ENCODE data around the gene KRTAP12-1. TPM values are rescaled to one million over a fixed set of nuclear protein-coding genes. Genes with fewer than 3 reads are reported as not detected.
A peak's percentile ranks its signal among the peaks of the same experiment; 100 is the strongest.

The KRTAP12-1 gene
- total and polyA plus RNA-seq, 2 donors (not counting 1 experiment from before 2014, with no cell fraction given), result not detected

- Histone ChIP-seq H3K36me3 (ENCODE audit: control insufficient read depth, insufficient read depth, low read length) (no peaks in the 10 kb centered on the region), H2AFZ (ENCODE audit: low read length) (no peak overlapping the region), H3K9ac (ENCODE audit: insufficient read depth, low read length) (no peak overlapping the region), H3K4me1 (ENCODE audit: control insufficient read depth, extremely low read depth, insufficient read depth, low read length) (no peaks in the 10 kb centered on the region), H4K20me1 (ENCODE audit: control insufficient read depth, extremely low read depth, insufficient read depth, low read length) (no peaks in the 10 kb centered on the region), H3K4me3 (replicated peaks in 1 of 4; ENCODE audit: control extremely low read depth in 1 of 4, insufficient read depth in 1 of 4, low read depth in 3 of 4, low read length in 4 of 4) (no peak overlapping the region), H3K27me3 (ENCODE audit: control insufficient read depth, insufficient read depth, low read length) (peaks cover 17% of the 10 kb centered on the region), H3K79me2 (ENCODE audit: control insufficient read depth, insufficient read depth, low read length) (no peaks in the 10 kb centered on the region), H3K27ac (ENCODE audit: insufficient read depth, low read length) (no peak overlapping the region), H3K9me3 (ENCODE audit: control insufficient read depth, insufficient read depth, low read depth, low read length) (no peaks in the 10 kb centered on the region), H3K4me2 (ENCODE audit: extremely low read depth, insufficient read depth, low read length) (no peak overlapping the region)
- peak in 1 of 2 donors; percentile 19 for DNase-seq (ENCODE audit: low read depth in 2 of 2)
- TF ChIP-seq, protein P1, sequence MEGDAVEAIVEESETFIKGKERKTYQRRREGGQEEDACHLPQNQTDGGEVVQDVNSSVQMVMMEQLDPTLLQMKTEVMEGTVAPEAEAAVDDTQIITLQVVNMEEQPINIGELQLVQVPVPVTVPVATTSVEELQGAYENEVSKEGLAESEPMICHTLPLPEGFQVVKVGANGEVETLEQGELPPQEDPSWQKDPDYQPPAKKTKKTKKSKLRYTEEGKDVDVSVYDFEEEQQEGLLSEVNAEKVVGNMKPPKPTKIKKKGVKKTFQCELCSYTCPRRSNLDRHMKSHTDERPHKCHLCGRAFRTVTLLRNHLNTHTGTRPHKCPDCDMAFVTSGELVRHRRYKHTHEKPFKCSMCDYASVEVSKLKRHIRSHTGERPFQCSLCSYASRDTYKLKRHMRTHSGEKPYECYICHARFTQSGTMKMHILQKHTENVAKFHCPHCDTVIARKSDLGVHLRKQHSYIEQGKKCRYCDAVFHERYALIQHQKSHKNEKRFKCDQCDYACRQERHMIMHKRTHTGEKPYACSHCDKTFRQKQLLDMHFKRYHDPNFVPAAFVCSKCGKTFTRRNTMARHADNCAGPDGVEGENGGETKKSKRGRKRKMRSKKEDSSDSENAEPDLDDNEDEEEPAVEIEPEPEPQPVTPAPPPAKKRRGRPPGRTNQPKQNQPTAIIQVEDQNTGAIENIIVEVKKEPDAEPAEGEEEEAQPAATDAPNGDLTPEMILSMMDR (conservative IDR thresholded peaks at IDR 0.05 in 1 of 2, IDR thresholded peaks at IDR 0.05 in 1 of 2; ENCODE audit: low read depth in 1 of 2, low read length in 2 of 2), result no peak
- TF ChIP-seq EZH2 (IDR thresholded peaks at IDR 0.05; ENCODE audit: low read length, missing control alignments), result no peak
These were observed 35.0 kb upstream of the KRTAP12-1 start for GRCh38 chr21:44716984-44717383.

- H3K9ac ChIP-seq (ENCODE audit: insufficient read depth, low read length), result no peak overlapping the region
- no peak overlapping the region for H2AFZ ChIP-seq (ENCODE audit: low read length)
- DNase-seq (ENCODE audit: low read depth in 2 of 2), result no peak
- no peaks in the 10 kb centered on the region for H3K79me2 ChIP-seq (ENCODE audit: control insufficient read depth, insufficient read depth, low read length)
- no peaks in the 10 kb centered on the region for H3K36me3 ChIP-seq (ENCODE audit: control insufficient read depth, insufficient read depth, low read length)
- H3K4me2 ChIP-seq (ENCODE audit: extremely low read depth, insufficient read depth, low read length), result no peak overlapping the region
- no peak overlapping the region for H3K27ac ChIP-seq (ENCODE audit: insufficient read depth, low read length)
- H3K9me3 ChIP-seq (ENCODE audit: control insufficient read depth, insufficient read depth, low read depth, low read length), result no peaks in the 10 kb centered on the region
- no peak overlapping the region for H3K4me3 ChIP-seq (replicated peaks in 1 of 4; ENCODE audit: control extremely low read depth in 1 of 4, insufficient read depth in 1 of 4, low read depth in 3 of 4, low read length in 4 of 4)
- TF ChIP-seq EZH2 (IDR thresholded peaks at IDR 0.05; ENCODE audit: low read length, missing control alignments), result no peak
- TF ChIP-seq, protein P1 (conservative IDR thresholded peaks at IDR 0.05 in 1 of 2, IDR thresholded peaks at IDR 0.05 in 1 of 2; ENCODE audit: low read depth in 1 of 2, low read length in 2 of 2), result no peak
- H4K20me1 ChIP-seq (ENCODE audit: control insufficient read depth, extremely low read depth, insufficient read depth, low read length), result no peaks in the 10 kb centered on the region
- peaks cover 35% of the 10 kb centered on the region for H3K27me3 ChIP-seq (ENCODE audit: control insufficient read depth, insufficient read depth, low read length)
- no peaks in the 10 kb centered on the region for H3K4me1 ChIP-seq (ENCODE audit: control insufficient read depth, extremely low read depth, insufficient read depth, low read length)
These were observed 32.9 kb upstream of the KRTAP12-1 start for GRCh38 chr21:44714905-44715304.

- Histone ChIP-seq H3K4me2 (ENCODE audit: extremely low read depth, insufficient read depth, low read length) (no peak overlapping the region), H3K4me1 (ENCODE audit: control insufficient read depth, extremely low read depth, insufficient read depth, low read length) (no peaks in the 10 kb centered on the region), H4K20me1 (ENCODE audit: control insufficient read depth, extremely low read depth, insufficient read depth, low read length) (no peaks in the 10 kb centered on the region), H3K36me3 (ENCODE audit: control insufficient read depth, insufficient read depth, low read length) (no peaks in the 10 kb centered on the region), H3K27me3 (ENCODE audit: control insufficient read depth, insufficient read depth, low read length) (peaks cover 46% of the 10 kb centered on the region), H3K4me3 (replicated peaks in 1 of 4; ENCODE audit: control extremely low read depth in 1 of 4, insufficient read depth in 1 of 4, low read depth in 3 of 4, low read length in 4 of 4) (no peak overlapping the region), H3K9ac (ENCODE audit: insufficient read depth, low read length) (no peak overlapping the region), H2AFZ (ENCODE audit: low read length) (no peak overlapping the region), H3K9me3 (ENCODE audit: control insufficient read depth, insufficient read depth, low read depth, low read length) (no peaks in the 10 kb centered on the region), H3K79me2 (ENCODE audit: control insufficient read depth, insufficient read depth, low read length) (no peaks in the 10 kb centered on the region), H3K27ac (ENCODE audit: insufficient read depth, low read length) (no peak overlapping the region)
- TF ChIP-seq, protein P1 (conservative IDR thresholded peaks at IDR 0.05 in 1 of 2, IDR thresholded peaks at IDR 0.05 in 1 of 2; ENCODE audit: low read depth in 1 of 2, low read length in 2 of 2), result no peak
- TF ChIP-seq EZH2 (IDR thresholded peaks at IDR 0.05; ENCODE audit: low read length, missing control alignments), result no peak
- no peak for DNase-seq (ENCODE audit: low read depth in 2 of 2)
These were observed 31.9 kb upstream of the KRTAP12-1 start for GRCh38 chr21:44713846-44714245.

All from fibroblast of lung (primary cell).